Immature natural killer cell (primary cell): Measurements from ENCODE around the gene CYTH3. TPM values are rescaled to one million over a fixed set of nuclear protein-coding genes. Genes with fewer than 3 reads are reported as not detected.
A peak's percentile ranks its signal among the peaks of the same experiment; 100 is the strongest.
"Not testable (repeated sequence)": the region's sequence is repeated elsewhere in the genome, so short reads cannot be mapped to it uniquely, and the experiment has no call there.

ENCODE experiments used
- DNase-seq, 3 donors: peaks; one replicate each; pipeline ENCODE4 v3.0.0; 2022; ENCODE audit warnings: mixed read lengths in 1 of 3
- H3K27ac Mint-ChIP-seq, 6 donors: one replicate each; pipeline ENCODE4 v1.8.0; 2020; ENCODE audit warnings: mixed read lengths in 6 of 6, mild to moderate bottlenecking in 5 of 6, inconsistent platforms in 4 of 6, moderate library complexity in 3 of 6
- H3K27me3 Mint-ChIP-seq, 3 donors: one replicate each; pipeline ENCODE4 v1.8.0; 2020 to 2021; ENCODE audit warnings: low read depth in 3 of 3, mild to moderate bottlenecking in 3 of 3, mixed read lengths in 3 of 3, moderate library complexity in 3 of 3, inconsistent platforms in 1 of 3
- H3K36me3 Mint-ChIP-seq, 3 donors: one replicate each; pipeline ENCODE4 v1.8.0; 2020; ENCODE audit warnings: mixed read lengths in 3 of 3, inconsistent platforms in 2 of 3, mild to moderate bottlenecking in 2 of 3
- H3K4me1 Mint-ChIP-seq, 2 donors: one replicate each; pipeline ENCODE4 v1.8.0; 2020; ENCODE audit warnings: inconsistent platforms in 2 of 2, mild to moderate bottlenecking in 2 of 2, mixed read lengths in 2 of 2, moderate library complexity in 1 of 2
- H3K4me3 Mint-ChIP-seq, 5 donors: one replicate each; pipeline ENCODE4 v1.8.0; 2020; ENCODE audit warnings: mild to moderate bottlenecking in 5 of 5, mixed read lengths in 5 of 5, inconsistent platforms in 3 of 5, moderate library complexity in 3 of 5
- H3K9me3 Mint-ChIP-seq, 6 donors: one replicate each; pipeline ENCODE4 v1.8.0; 2020; ENCODE audit warnings: mild to moderate bottlenecking in 6 of 6, mixed read lengths in 6 of 6, inconsistent platforms in 4 of 6, moderate library complexity in 3 of 6
- polyA plus RNA-seq, 3 donors: library from polyadenylated mRNA; unstranded; fragments of 300-500 nt; fragmentation: Illumina TruSeq; gene quantifications; one replicate each; pipeline ENCODE4 v1.2.3, GENCODE V29; 2021

The CYTH3 gene
- polyA plus RNA-seq, 3 donors from 2014 or later: 1.2 to 19.3 (median 5.8) TPM

GRCh38 chr7:6227294-6227846 is 45.1 kb downstream of the CYTH3 start:
- H3K4me3 Mint-ChIP-seq: no peak overlapping the region
- DNase-seq: no peak
- H3K27me3 Mint-ChIP-seq: peaks cover 0 to 6% (median 4%) of the 10 kb centered on the region in 3 donors
- peaks cover 49 to 61% of the 10 kb centered on the region in 2 donors for H3K4me1 Mint-ChIP-seq
- no peaks in the 10 kb centered on the region for H3K36me3 Mint-ChIP-seq
- H3K27ac Mint-ChIP-seq: no peak overlapping the region
- H3K9me3 Mint-ChIP-seq: peaks cover 0 to 2% (median 0%) of the 10 kb centered on the region in 6 donors

- DNase-seq: no peak
- Mint-ChIP-seq H3K27ac (peak overlapping the region in 1 of 6 donors; percentile 53), H3K27me3 (peaks cover 2 to 9% (median 5%) of the 10 kb centered on the region in 3 donors), H3K4me1 (peaks cover 48 to 60% of the 10 kb centered on the region in 2 donors), H3K36me3 (no peaks in the 10 kb centered on the region), H3K4me3 (no peak overlapping the region), H3K9me3 (no peaks in the 10 kb centered on the region)
Measured at GRCh38 chr7:6226194-6226799, 46.1 kb downstream of the CYTH3 start.

GRCh38 chr7:6223411-6223810 is 49.0 kb downstream of the CYTH3 start:
- not testable (repeated sequence) for H3K4me3 Mint-ChIP-seq, H3K9me3 Mint-ChIP-seq, H3K27me3 Mint-ChIP-seq, DNase-seq, H3K36me3 Mint-ChIP-seq
- Mint-ChIP-seq H3K27ac (peak overlapping the region in 1 of 6 donors; percentile 20), H3K4me1 (peaks cover 39 to 59% of the 10 kb centered on the region in 2 donors)

GRCh38 chr7:6223010-6223409 is 49.4 kb downstream of the CYTH3 start:
- H3K36me3 Mint-ChIP-seq, H3K4me3 Mint-ChIP-seq, DNase-seq, H3K27ac Mint-ChIP-seq, H3K9me3 Mint-ChIP-seq, H3K27me3 Mint-ChIP-seq: not testable (repeated sequence)
- H3K4me1 Mint-ChIP-seq: peaks cover 35 to 58% of the 10 kb centered on the region in 2 donors

GRCh38 chr7:6221340-6222319 is 50.8 kb downstream of the CYTH3 start:
- H3K9me3 Mint-ChIP-seq: no peaks in the 10 kb centered on the region
- peak; percentile 65 to 74 (median 74) for DNase-seq
- H3K36me3 Mint-ChIP-seq: peaks cover 0 to 6% (median 0%) of the 10 kb centered on the region in 3 donors
- H3K27ac Mint-ChIP-seq: peak overlapping the region; percentile 89 to 96 (median 94)
- peaks cover 33 to 62% of the 10 kb centered on the region in 2 donors for H3K4me1 Mint-ChIP-seq
- peak overlapping the region; percentile 47 to 72 (median 61) for H3K4me3 Mint-ChIP-seq
- H3K27me3 Mint-ChIP-seq: peaks cover 0 to 7% (median 6%) of the 10 kb centered on the region in 3 donors

- H3K27ac Mint-ChIP-seq: peak overlapping the region in 2 of 6 donors; percentile 12 to 40
- H3K4me1 Mint-ChIP-seq: peaks cover 37 to 78% of the 10 kb centered on the region in 2 donors
- peaks cover 0 to 13% (median 4%) of the 10 kb centered on the region in 3 donors for H3K36me3 Mint-ChIP-seq
- no peaks in the 10 kb centered on the region for H3K9me3 Mint-ChIP-seq
- no peak for DNase-seq
- no peak overlapping the region for H3K4me3 Mint-ChIP-seq
- H3K27me3 Mint-ChIP-seq: peaks cover 0 to 7% (median 6%) of the 10 kb centered on the region in 3 donors
Measured at GRCh38 chr7:6218329-6218728, 54.1 kb downstream of the CYTH3 start.

- H3K4me1 Mint-ChIP-seq: peaks cover 18 to 54% of the 10 kb centered on the region in 2 donors
- peaks cover 0 to 8% (median 4%) of the 10 kb centered on the region in 3 donors for H3K36me3 Mint-ChIP-seq
- DNase-seq: no peak
- peak overlapping the region in 1 of 6 donors; percentile 26 for H3K27ac Mint-ChIP-seq
- no peak overlapping the region for H3K4me3 Mint-ChIP-seq
- H3K9me3 Mint-ChIP-seq: no peaks in the 10 kb centered on the region
- H3K27me3 Mint-ChIP-seq: peaks cover 0 to 3% (median 2%) of the 10 kb centered on the region in 3 donors
Measured at GRCh38 chr7:6212008-6212407, 60.4 kb downstream of the CYTH3 start.

- H3K27me3 Mint-ChIP-seq: peaks cover 0 to 3% (median 2%) of the 10 kb centered on the region in 3 donors
- peak overlapping the region in 1 of 6 donors; percentile 45 for H3K27ac Mint-ChIP-seq
- peaks cover 0 to 7% (median 4%) of the 10 kb centered on the region in 3 donors for H3K36me3 Mint-ChIP-seq
- H3K4me3 Mint-ChIP-seq: no peak overlapping the region
- DNase-seq: no peak
- peaks cover 19 to 59% of the 10 kb centered on the region in 2 donors for H3K4me1 Mint-ChIP-seq
- H3K9me3 Mint-ChIP-seq: no peaks in the 10 kb centered on the region
Measured at GRCh38 chr7:6210621-6211372, 61.6 kb downstream of the CYTH3 start.

- Mint-ChIP-seq H3K27me3 (peaks cover 0 to 3% (median 2%) of the 10 kb centered on the region in 3 donors), H3K4me3 (no peak overlapping the region), H3K9me3 (no peaks in the 10 kb centered on the region), H3K27ac (no peak overlapping the region), H3K4me1 (peaks cover 12 to 44% of the 10 kb centered on the region in 2 donors), H3K36me3 (peaks cover 0 to 3% (median 0%) of the 10 kb centered on the region in 3 donors)
- no peak for DNase-seq
Measured at GRCh38 chr7:6209340-6209739, 63.1 kb downstream of the CYTH3 start.

- no peak for DNase-seq
- Mint-ChIP-seq H3K4me3 (no peak overlapping the region), H3K36me3 (peaks cover 0 to 3% (median 0%) of the 10 kb centered on the region in 3 donors), H3K27ac (no peak overlapping the region), H3K27me3 (peaks cover 0 to 3% (median 2%) of the 10 kb centered on the region in 3 donors), H3K4me1 (peaks cover 11 to 38% of the 10 kb centered on the region in 2 donors), H3K9me3 (no peaks in the 10 kb centered on the region)
Measured at GRCh38 chr7:6208573-6209328, 63.7 kb downstream of the CYTH3 start.

GRCh38 chr7:6205971-6206660 is 66.3 kb downstream of the CYTH3 start:
- H3K4me3 Mint-ChIP-seq: no peak overlapping the region
- no peaks in the 10 kb centered on the region for H3K36me3 Mint-ChIP-seq
- DNase-seq: no peak
- H3K27me3 Mint-ChIP-seq: peaks cover 0 to 2% (median 0%) of the 10 kb centered on the region in 3 donors
- H3K27ac Mint-ChIP-seq: no peak overlapping the region
- no peaks in the 10 kb centered on the region for H3K9me3 Mint-ChIP-seq
- peaks cover 10 to 51% of the 10 kb centered on the region in 2 donors for H3K4me1 Mint-ChIP-seq

- Mint-ChIP-seq H3K4me1 (peaks cover 7 to 29% of the 10 kb centered on the region in 2 donors), H3K4me3 (no peak overlapping the region), H3K27me3 (no peaks in the 10 kb centered on the region), H3K9me3 (no peaks in the 10 kb centered on the region), H3K36me3 (no peaks in the 10 kb centered on the region), H3K27ac (peak overlapping the region in 1 of 6 donors; percentile 50)
- no peak for DNase-seq
Measured at GRCh38 chr7:6203381-6203780, 69.0 kb downstream of the CYTH3 start.
